Stimulated activated CD4-positive, alpha-beta T cell treated with anti-CD3 and anti-CD28 coated beads, Interleukin-12 subunit alpha, Interleukin-12 subunit beta, amount 100 ng/mL, for 48 hours (primary cell): ENCODE measurements around the gene SLC13A1.
"Not testable (repeated sequence)": the region's sequence is repeated elsewhere in the genome, so short reads cannot be mapped to it uniquely, and the experiment has no call there.

Experiments used
- DNase-seq, 3 donors: peaks; one replicate each; pipeline ENCODE4 v3.0.0-alpha.2; 2020; ENCODE audit warnings: low read depth in 2 of 3, low spot score in 1 of 3

The SLC13A1 gene

GRCh38 chr7:123126691-123127090 lies 73.1 kb downstream of the SLC13A1 start:
- DNase-seq = no peak

GRCh38 chr7:123126171-123126570 lies 73.6 kb downstream of the SLC13A1 start:
- no peak for DNase-seq

- DNase-seq = no peak
These were observed 74.5 kb downstream of the SLC13A1 start for GRCh38 chr7:123125231-123125630.

GRCh38 chr7:123122916-123123315 lies 76.9 kb downstream of the SLC13A1 start:
- DNase-seq = no peak

GRCh38 chr7:123120286-123120685 lies 79.5 kb downstream of the SLC13A1 start:
- no peak for DNase-seq

- DNase-seq = no peak
These were observed 84.4 kb downstream of the SLC13A1 start for GRCh38 chr7:123115331-123115730.

- no peak for DNase-seq
These were observed 85.5 kb downstream of the SLC13A1 start for GRCh38 chr7:123114288-123114687.

- DNase-seq = no peak
These were observed 86.9 kb downstream of the SLC13A1 start for GRCh38 chr7:123112833-123113232.

GRCh38 chr7:123099712-123100111 lies 100.1 kb downstream of the SLC13A1 start:
- no peak for DNase-seq

- DNase-seq = no peak
These were observed 102.8 kb downstream of the SLC13A1 start for GRCh38 chr7:123096976-123097375.

GRCh38 chr7:123096434-123096833 lies 103.3 kb downstream of the SLC13A1 start:
- DNase-seq = no peak

GRCh38 chr7:123090456-123090855 lies 109.3 kb downstream of the SLC13A1 start:
- DNase-seq = no peak

GRCh38 chr7:123086910-123087309 lies 112.9 kb downstream of the SLC13A1 start:
- DNase-seq = not testable (repeated sequence)

GRCh38 chr7:123084861-123085260 lies 114.9 kb downstream of the SLC13A1 start:
- DNase-seq = not testable (repeated sequence)

- no peak for DNase-seq
These were observed 120.7 kb downstream of the SLC13A1 start for GRCh38 chr7:123079021-123079420.

- no peak for DNase-seq
These were observed 123.8 kb downstream of the SLC13A1 start for GRCh38 chr7:123075838-123076467.

- DNase-seq = no peak
These were observed 129.0 kb downstream of the SLC13A1 start for GRCh38 chr7:123070702-123071286.

GRCh38 chr7:123067814-123068213 lies 132.0 kb downstream of the SLC13A1 start:
- DNase-seq = no peak
